Endothelial cell of umbilical vein (primary cell): Measurements from ENCODE around the gene VEPH1. TPM values are rescaled to one million over a fixed set of nuclear protein-coding genes. Genes with fewer than 3 reads are reported as not detected.

ENCODE experiments used
- BruUV-seq: library from RNA; stranded (reverse); fragments of 400-500 nt; replicated peaks from 2 replicates; lab custom pipeline; 2021; lab: Mats Ljungman, UMichigan
- CTCF ChIA-PET: fragments of 300-600, 350-600 bp; sonication (Branson Sonifier 250); formaldehyde crosslinking; loops from one replicate; lab custom pipeline; 2021; ENCODE audit warnings: antibody characterized with exemption, inconsistent platforms; lab: Charles Lee
- POLR2A ChIA-PET: fragments of 300-600, 350-600 bp; sonication (Branson Sonifier 250); formaldehyde crosslinking; loops from one replicate; lab custom pipeline; 2021; ENCODE audit warnings: antibody characterized with exemption, inconsistent platforms; lab: Charles Lee
- DNase-seq: peaks from one replicate; pipeline ENCODE4 v3.0.0-alpha.2; 2011; ENCODE audit warnings: low read depth, low spot score
- FAIRE-seq: peaks from 2 replicates; lab custom pipeline; 2011; peaks lifted over from hg19 to GRCh38; lab: Jason Lieb, UNC
- H2AFZ ChIP-seq: 2 replicates; pipeline ENCODE4 v1.6.0; 2012; ENCODE audit warnings: low read depth, low read length, control low read depth, inconsistent platforms
- H3K27ac ChIP-seq: 2 replicates; pipeline ENCODE4 v1.5.1; 2011; ENCODE audit warnings: low read depth, mild to moderate bottlenecking, control low read depth, low read length, moderate library complexity; ENCODE audit not compliant: insufficient read depth
- H3K27me3 ChIP-seq, 2 experiments: 2 replicates each; pipeline versions ENCODE4 v1.6.0 to v1.6.1; 2011; ENCODE audit warnings: low read length in 2 of 2, mixed read lengths in 1 of 2; ENCODE audit not compliant: control insufficient read depth in 2 of 2, insufficient read depth in 2 of 2
- H3K36me3 ChIP-seq, 2 experiments: 2 replicates in 1 of 2; 3 replicates in 1 of 2; pipeline ENCODE4 v1.5.1; 2011; ENCODE audit warnings: low read length in 2 of 2, mild to moderate bottlenecking in 1 of 2, moderate library complexity in 1 of 2; ENCODE audit not compliant: control insufficient read depth in 2 of 2, insufficient read depth in 2 of 2; ENCODE audit errors: extremely low read depth in 1 of 2
- H3K4me1 ChIP-seq: 3 replicates; pipeline ENCODE4 v1.5.1; 2011; ENCODE audit warnings: mild to moderate bottlenecking, low read length; ENCODE audit not compliant: control insufficient read depth, insufficient read depth; ENCODE audit errors: extremely low read depth
- H3K4me2 ChIP-seq: 2 replicates; pipeline ENCODE4 v1.6.1; 2011; ENCODE audit warnings: low read length, control low read depth, mixed read lengths; ENCODE audit not compliant: insufficient read depth
- H3K4me3 ChIP-seq, 3 experiments: fragments of 200-600 bp in 1 of 3; sonication (generic), shearing (Covaris generic) in 1 of 3; replicated peaks in 1 of 3; 2 replicates each; pipeline ENCODE4 v1.5.1; 2011 to 2016; ENCODE audit warnings: control low read depth in 3 of 3, low read length in 3 of 3, mild to moderate bottlenecking in 2 of 3, inconsistent platforms in 1 of 3, low read depth in 1 of 3, moderate library complexity in 1 of 3; ENCODE audit not compliant: insufficient read depth in 1 of 3
- H3K79me2 ChIP-seq: 2 replicates; pipeline ENCODE4 v1.6.0; 2012; ENCODE audit warnings: low read length, inconsistent platforms; ENCODE audit not compliant: control insufficient read depth, insufficient read depth
- H3K9ac ChIP-seq: replicated peaks from 2 replicates; pipeline ENCODE3; 2011; ENCODE audit warnings: low read length, control low read depth; ENCODE audit not compliant: insufficient read depth; ENCODE audit errors: extremely low read depth
- H3K9me1 ChIP-seq: replicated peaks from 3 replicates; pipeline ENCODE4 v1.6.0; 2011; ENCODE audit warnings: mild to moderate bottlenecking, low read length; ENCODE audit not compliant: control insufficient read depth, insufficient read depth; ENCODE audit errors: extremely low read depth
- H3K9me3 ChIP-seq: replicated peaks from 2 replicates; pipeline ENCODE4 v1.5.1; 2012; ENCODE audit warnings: low read length, inconsistent platforms; ENCODE audit not compliant: control insufficient read depth, insufficient read depth
- H4K20me1 ChIP-seq: replicated peaks from 2 replicates; pipeline ENCODE3; 2011; ENCODE audit warnings: mild to moderate bottlenecking, low read length; ENCODE audit not compliant: control insufficient read depth, insufficient read depth; ENCODE audit errors: extremely low read depth
- CTCF ChIP-seq, 2 donors: IDR thresholded peaks; 1 replicate in 1 of 2; 2 replicates in 1 of 2; pipeline ENCODE4 v1.5.1; 2011; ENCODE audit warnings: low read length in 2 of 2, mild to moderate bottlenecking in 2 of 2, moderate library complexity in 2 of 2, control low read depth in 1 of 2, inconsistent platforms in 1 of 2, low read depth in 1 of 2; ENCODE audit not compliant: insufficient read depth in 1 of 2; ENCODE audit errors: extremely low read depth in 1 of 2
- EZH2 ChIP-seq: IDR thresholded peaks from 2 replicates; pipeline ENCODE4 v1.6.1; 2012; ENCODE audit warnings: borderline replicate concordance, low read depth, mild to moderate bottlenecking, moderate library complexity, low read length, inconsistent platforms; ENCODE audit not compliant: severe bottlenecking
- FOS ChIP-seq: IDR thresholded peaks from 2 replicates; pipeline ENCODE4 v1.6.1; 2011; ENCODE audit warnings: mild to moderate bottlenecking, low read length, moderate library complexity, borderline replicate concordance; ENCODE audit not compliant: insufficient read depth
- GATA2 ChIP-seq: IDR thresholded peaks from 2 replicates; pipeline ENCODE4 v1.7.0; 2011; ENCODE audit warnings: low read depth, mild to moderate bottlenecking, moderate library complexity, mixed read lengths, low read length; ENCODE audit not compliant: insufficient read length, insufficient read depth
- JUN ChIP-seq: IDR thresholded peaks from 2 replicates; pipeline ENCODE4 v1.6.1; 2011; ENCODE audit warnings: borderline replicate concordance, low read depth; ENCODE audit not compliant: insufficient read length, insufficient read depth
- MAX ChIP-seq: IDR thresholded peaks from 2 replicates; pipeline ENCODE4 v1.6.1; 2011; ENCODE audit not compliant: insufficient read depth, insufficient read length
- MYC ChIP-seq: IDR thresholded peaks from one replicate; pipeline ENCODE4 v1.6.1; 2011; ENCODE audit warnings: mild to moderate bottlenecking, low read depth, low read length
- POLR2A ChIP-seq: IDR thresholded peaks from 2 replicates; pipeline ENCODE4 v1.6.1; 2012; ENCODE audit warnings: low read depth, mild to moderate bottlenecking, control low read depth, low read length
- POLR2AphosphoS5 ChIP-seq: IDR thresholded peaks from 2 replicates; pipeline ENCODE4 v1.6.1; 2012; ENCODE audit warnings: low read depth, mild to moderate bottlenecking, control low read depth, low read length, moderate library complexity; ENCODE audit not compliant: insufficient read depth
- dilution Hi-C: fragments of 300-500 bp; cut with MboI; formaldehyde crosslinking; loops from one replicate; pipeline ENCODE4 v1.15.0; 2019; ENCODE audit warnings: low sequenced_read_pairs; ENCODE audit not compliant: extremely low pct_ligation_motif_present
- intact Hi-C: fragments of 100-400 bp; cut with micrococcal nuclease; formaldehyde crosslinking; loops from one replicate; pipeline ENCODE4 v1.10.0; 2022
- polyA plus RNA-seq, 4 experiments: library from polyadenylated mRNA; depleted of rRNA in 3 of 4; stranded (reverse) in 3 of 4; unstranded in 1 of 4; fragments of >200 nt; gene quantifications; 2 replicates each; pipeline versions ENCODE4 v1.2.1 to v1.2.3, GENCODE V29; 2011 to 2012; ENCODE audit warnings: missing spikeins in 1 of 4
- total RNA-seq: library from RNA; stranded (reverse); gene quantifications from 2 replicates; pipeline ENCODE4 v1.2.3, GENCODE V29; 2021

The VEPH1 gene
- total and polyA plus RNA-seq, 2 donors (not counting 3 experiments of a cell fraction or from before 2014, with no cell fraction given) = 42.9 to 136 TPM

GRCh38 chr3:157376603-157377300, 126.5 kb downstream of the VEPH1 start:
- H3K9ac ChIP-seq = no peak overlapping the region
- peaks cover 18% of the 10 kb centered on the region for H3K4me1 ChIP-seq
- FAIRE-seq (no peak), DNase-seq (no peak)
- H3K9me3 ChIP-seq = no peaks in the 10 kb centered on the region
- TF ChIP-seq GATA2 (no peak), FOS (no peak), POLR2AphosphoS5 (no peak), JUN (no peak), EZH2 (no peak), MYC (no peak), CTCF (IDR thresholded peaks at IDR 0.05; ENCODE audit: extremely low read depth in 1 of 2, insufficient read depth in 1 of 2, low read depth in 1 of 2, low read length in 2 of 2) (no peak), MAX (no peak), POLR2A (no peak)
- intact Hi-C loops = no loop called here
- no peak overlapping the region for H2AFZ ChIP-seq
- H3K79me2 ChIP-seq = no peaks in the 10 kb centered on the region
- no peaks in the 10 kb centered on the region for H3K27me3 ChIP-seq
- no TSS peak for BruUV-seq
- no peaks in the 10 kb centered on the region for H3K9me1 ChIP-seq
- dilution Hi-C loops = no loop called here
- no peaks in the 10 kb centered on the region for H4K20me1 ChIP-seq
- ChIA-PET POLR2A (no interaction called here), CTCF (no interaction called here)
- H3K27ac ChIP-seq = no peak overlapping the region
- H3K4me3 ChIP-seq = no peak overlapping the region
- H3K4me2 ChIP-seq = no peak overlapping the region
- peaks cover 4 to 7% of the 10 kb centered on the region in 2 experiments for H3K36me3 ChIP-seq
